ENCODE data around the gene THBS4.

The THBS4 gene

GRCh38 chr5:80116465-80116864, 81.3 kb downstream of the THBS4 start:
- no peak for DNase-seq (ENCODE audit: low read depth)

DNA sequence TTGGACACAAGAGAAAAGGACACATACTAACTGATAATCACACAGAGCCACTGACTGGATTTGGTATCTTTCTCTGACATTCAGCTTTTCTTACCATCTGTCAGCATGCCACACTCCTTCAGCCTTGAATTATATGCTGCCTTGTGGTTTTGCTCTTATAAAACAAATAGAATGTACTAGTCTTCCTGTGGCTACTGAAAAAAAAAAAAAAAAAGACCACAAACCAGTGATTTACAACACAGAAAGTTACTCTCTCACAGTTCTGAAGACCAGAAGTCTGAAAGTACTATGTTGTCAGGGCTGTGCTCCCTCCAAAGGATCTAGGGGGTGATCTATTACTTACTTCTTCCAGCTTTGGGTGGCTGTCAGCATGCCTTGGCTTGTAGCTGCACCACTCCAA, 82.3 kb downstream of the THBS4 start:
- DNase-seq (ENCODE audit: low read depth) = no peak

- DNase-seq (ENCODE audit: low read depth) = no peak
Measured at GRCh38 chr5:80119372-80119771, 84.2 kb downstream of the THBS4 start.

DNA sequence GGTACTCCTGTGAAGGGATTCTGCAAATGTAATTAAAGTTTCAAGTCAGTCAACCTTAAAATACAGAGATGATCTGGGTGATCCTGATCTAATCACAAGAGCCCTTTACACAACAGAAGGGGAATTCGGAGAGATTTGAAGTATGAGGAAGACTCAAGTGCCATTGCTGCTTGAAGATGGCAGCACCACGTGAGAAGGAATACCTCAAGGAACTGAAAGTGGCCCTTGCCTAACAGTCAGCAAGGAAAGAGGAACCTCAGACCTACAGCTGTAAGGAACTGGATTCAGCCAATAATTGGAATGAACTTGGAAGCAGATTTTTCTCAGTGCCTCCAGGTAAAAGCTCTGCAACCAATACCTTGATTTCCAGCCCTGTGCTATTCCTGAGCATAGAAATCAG, 87.4 kb downstream of the THBS4 start:
- DNase-seq (ENCODE audit: low read depth) = no peak

DNA sequence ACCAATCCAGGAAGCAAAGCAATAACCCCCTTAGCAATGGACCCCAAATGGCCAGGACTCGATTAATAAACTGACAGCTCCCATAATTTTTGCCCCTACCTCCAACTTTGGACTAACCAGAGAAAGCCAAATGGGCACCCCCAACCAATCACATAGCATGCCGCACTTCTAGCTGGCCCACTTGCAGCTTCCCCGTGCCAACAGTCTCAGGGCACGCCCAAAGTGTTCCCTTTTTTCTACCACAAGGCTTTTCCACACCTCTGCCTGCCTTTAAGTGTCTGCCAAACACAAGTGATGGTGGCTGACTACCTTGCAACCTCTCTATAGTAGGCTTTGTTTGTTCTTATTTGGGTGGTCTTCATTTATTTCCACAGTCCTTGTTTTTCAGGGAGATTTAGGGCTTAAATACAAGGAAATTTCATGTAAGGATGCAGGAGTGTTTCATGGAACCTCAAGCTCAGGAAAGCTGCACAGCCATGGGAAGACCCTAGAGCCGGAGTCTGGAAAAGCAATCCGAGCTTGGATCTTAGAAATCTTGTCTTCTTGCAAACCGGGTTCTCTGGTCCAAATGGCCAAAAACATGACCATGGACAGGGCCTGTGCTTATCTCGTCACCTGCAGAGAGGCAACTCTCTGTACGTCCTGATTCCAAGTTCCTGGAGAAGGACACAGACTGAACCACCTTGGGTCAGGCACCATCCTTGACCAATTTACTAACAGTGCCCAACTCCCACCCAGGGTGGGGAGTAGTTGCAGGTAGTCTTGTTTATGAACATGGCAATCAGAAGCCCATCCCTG, 89.2 kb downstream of the THBS4 start:
- no peak for DNase-seq (ENCODE audit: low read depth)

- DNase-seq (ENCODE audit: low read depth) = no peak
Measured at GRCh38 chr5:80125022-80125961, 90.1 kb downstream of the THBS4 start.

- DNase-seq (ENCODE audit: low read depth) = no peak
Measured at GRCh38 chr5:80125962-80126480, 90.9 kb downstream of the THBS4 start.

GRCh38 chr5:80127116-80127552, 92.0 kb downstream of the THBS4 start:
- no peak for DNase-seq (ENCODE audit: low read depth)

- DNase-seq (ENCODE audit: low read depth) = no peak
Measured at GRCh38 chr5:80128141-80128540, 93.0 kb downstream of the THBS4 start.

DNA sequence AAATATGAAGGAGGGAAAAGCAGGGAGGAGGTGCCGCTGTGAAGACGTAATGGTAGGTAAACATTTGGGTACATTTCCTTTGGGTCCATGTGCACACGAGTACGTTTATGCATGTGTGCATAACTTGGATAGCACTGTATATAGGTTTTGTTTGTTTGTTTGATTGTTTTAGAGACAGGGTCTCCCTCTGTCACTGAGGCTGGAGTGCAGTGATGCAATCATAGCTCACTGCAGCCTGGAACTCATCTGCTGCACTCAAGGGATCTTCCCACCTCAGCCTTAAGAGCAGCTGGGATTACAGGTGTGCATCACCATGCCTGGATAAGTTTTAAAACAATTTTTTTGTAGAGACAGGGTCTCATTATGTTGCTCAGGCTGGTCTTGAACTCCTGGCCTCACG, 94.0 kb downstream of the THBS4 start:
- no peak for DNase-seq (ENCODE audit: low read depth)

All from CMK (cell line).